ENCODE data around the gene RBM3.

Gene RBM3

DNA sequence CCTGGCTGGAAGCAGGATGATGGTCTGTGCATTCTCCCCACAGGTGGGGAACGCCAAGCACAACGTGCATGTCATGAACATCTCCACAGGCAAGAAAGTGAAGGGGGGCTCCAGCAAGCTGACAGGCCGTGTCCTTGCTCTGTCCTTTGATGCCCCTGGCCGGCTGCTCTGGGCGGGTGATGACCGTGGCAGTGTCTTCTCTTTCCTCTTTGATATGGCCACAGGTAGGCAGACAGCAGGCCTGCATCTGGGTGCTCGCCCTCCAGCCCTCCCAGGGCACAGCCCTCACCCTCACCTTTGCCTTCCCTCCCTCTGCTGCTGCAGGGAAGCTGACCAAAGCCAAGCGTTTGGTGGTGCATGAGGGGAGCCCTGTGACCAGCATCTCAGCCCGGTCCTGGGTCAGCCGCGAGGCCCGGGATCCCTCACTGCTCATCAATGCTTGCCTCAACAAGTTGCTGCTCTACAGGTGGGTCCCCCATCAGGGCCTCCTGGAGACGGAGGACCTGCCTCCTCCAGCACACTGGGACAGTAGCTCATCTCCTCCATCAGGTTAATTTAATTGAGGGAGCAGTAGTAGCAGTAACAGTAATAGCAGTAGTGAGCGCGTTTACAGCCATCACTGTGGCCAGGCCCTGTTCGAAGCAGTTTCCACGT, 27.6 kb downstream of the RBM3 start:
- H3K36me3 ChIP-seq (ENCODE audit: control insufficient read depth, insufficient read depth, low read length) = peaks cover 17% of the 10 kb centered on the region

DNA sequence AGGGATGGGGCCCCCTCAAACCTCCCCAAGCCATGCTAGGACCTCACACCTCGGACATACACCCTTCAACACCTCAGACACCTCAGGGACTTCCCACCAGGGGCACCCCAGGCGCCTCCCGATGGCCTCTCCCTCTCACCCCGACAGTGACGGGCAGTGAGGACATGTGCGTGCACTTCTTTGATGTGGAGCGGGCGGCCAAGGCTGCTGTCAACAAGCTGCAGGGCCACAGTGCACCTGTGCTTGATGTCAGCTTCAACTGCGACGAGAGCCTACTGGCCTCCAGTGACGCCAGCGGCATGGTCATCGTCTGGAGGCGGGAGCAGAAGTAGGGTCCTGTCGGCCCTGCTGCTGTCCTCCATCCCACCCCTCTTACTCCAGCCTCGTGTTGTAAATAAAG, 30.4 kb downstream of the RBM3 start:
- Histone ChIP-seq H3K4me3 (ENCODE audit: low read depth, low read length) (no peak overlapping the region), H3K9me3 (ENCODE audit: control insufficient read depth, insufficient read depth, low read length) (no peaks in the 10 kb centered on the region), H3K36me3 (ENCODE audit: control insufficient read depth, insufficient read depth, low read length) (peaks cover 9% of the 10 kb centered on the region), H3K27me3 (ENCODE audit: control insufficient read depth, insufficient read depth, low read length) (no peaks in the 10 kb centered on the region), H3K9ac (ENCODE audit: low read depth, low read length) (no peak overlapping the region), H3K4me1 (ENCODE audit: control insufficient read depth, insufficient read depth, low read length) (no peaks in the 10 kb centered on the region)

More for the DNA sequence above, 27.6 kb downstream of the RBM3 start:
- H3K4me3 ChIP-seq (ENCODE audit: low read depth, low read length) = no peak overlapping the region
- H3K4me1 ChIP-seq (ENCODE audit: control insufficient read depth, insufficient read depth, low read length) = no peaks in the 10 kb centered on the region
- H3K27me3 ChIP-seq (ENCODE audit: control insufficient read depth, insufficient read depth, low read length) = no peaks in the 10 kb centered on the region
- H3K9me3 ChIP-seq (ENCODE audit: control insufficient read depth, insufficient read depth, low read length) = no peaks in the 10 kb centered on the region
- no peak overlapping the region for H3K9ac ChIP-seq (ENCODE audit: low read depth, low read length)

DNA sequence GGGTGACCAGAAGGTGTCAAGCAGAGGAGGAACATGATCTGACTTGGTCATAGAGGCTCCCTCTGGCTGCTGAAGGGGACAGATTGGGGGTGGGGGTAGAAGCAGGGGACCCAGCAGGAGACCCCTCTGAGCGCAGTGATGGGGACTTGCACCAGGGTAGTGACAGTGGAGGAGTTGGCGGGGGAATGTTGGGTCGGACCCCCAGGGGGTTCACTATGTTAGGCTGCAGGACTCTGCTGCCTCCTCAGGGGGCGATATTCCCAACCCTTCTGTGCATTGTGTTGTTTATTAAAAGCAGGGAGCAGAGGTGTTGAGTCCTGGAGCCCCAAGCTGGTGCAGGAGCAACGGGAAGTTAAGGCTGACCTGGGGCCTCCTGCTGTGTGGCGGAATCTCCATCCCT, 31.8 kb downstream of the RBM3 start:
- Histone ChIP-seq H3K4me1 (ENCODE audit: control insufficient read depth, insufficient read depth, low read length) (no peaks in the 10 kb centered on the region), H3K27me3 (ENCODE audit: control insufficient read depth, insufficient read depth, low read length) (no peaks in the 10 kb centered on the region), H3K9me3 (ENCODE audit: control insufficient read depth, insufficient read depth, low read length) (no peaks in the 10 kb centered on the region), H3K4me3 (ENCODE audit: low read depth, low read length) (no peak overlapping the region), H3K36me3 (ENCODE audit: control insufficient read depth, insufficient read depth, low read length) (peaks cover 6% of the 10 kb centered on the region), H3K9ac (ENCODE audit: low read depth, low read length) (no peak overlapping the region)

DNA sequence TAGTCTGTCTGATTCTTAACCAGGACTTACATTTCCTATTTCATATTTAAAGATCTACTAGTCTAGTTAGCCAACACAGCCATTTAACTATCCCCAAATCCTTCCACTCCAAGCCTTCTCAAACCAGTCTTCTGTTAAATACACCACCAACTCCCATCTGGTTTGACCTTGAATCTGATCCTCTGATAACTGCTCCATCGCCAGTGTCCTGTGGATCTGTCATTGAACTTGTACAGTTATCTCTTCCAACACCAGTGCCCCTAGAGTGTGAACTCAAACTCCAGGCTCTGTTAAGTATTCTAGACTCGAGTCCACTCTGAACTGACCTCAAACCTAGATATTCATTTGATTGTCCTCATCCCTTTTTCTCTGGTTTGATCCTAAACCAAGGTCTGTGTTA, 37.4 kb downstream of the RBM3 start:
- Histone ChIP-seq H3K9ac (ENCODE audit: low read depth, low read length) (no peak overlapping the region), H3K4me1 (ENCODE audit: control insufficient read depth, insufficient read depth, low read length) (peaks cover 4% of the 10 kb centered on the region), H3K9me3 (ENCODE audit: control insufficient read depth, insufficient read depth, low read length) (no peaks in the 10 kb centered on the region)

DNA sequence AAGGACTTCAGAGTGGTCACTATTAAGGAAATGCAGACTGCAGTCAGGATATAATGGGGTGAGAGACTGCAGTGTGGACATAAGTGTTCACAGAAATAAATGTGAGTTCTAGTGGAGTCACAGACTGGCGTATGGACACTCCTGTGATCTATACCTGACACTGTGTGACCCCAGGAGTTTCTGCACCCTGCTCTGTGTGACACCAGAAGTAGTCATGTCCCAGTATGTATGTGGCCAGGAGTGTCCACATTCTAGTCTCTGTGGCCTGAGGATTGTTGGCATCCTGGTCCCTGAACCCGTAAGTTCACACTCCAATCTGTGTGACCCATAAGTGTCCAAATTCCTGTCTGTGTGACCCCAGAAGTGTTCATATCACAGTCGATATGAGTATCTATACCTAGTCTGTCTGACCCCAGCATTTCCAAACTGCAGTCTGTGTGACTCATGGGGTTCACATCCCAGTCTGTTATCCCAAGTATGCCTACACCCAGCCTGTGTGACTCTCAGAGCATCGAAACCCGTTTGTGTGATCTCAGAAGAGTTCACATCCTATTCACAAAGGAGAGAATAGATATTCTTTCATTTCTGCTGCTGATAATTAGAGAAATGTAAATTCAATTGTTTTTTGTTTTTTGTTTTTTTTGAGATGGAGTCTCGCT, 39.3 kb downstream of the RBM3 start:
- H3K9ac ChIP-seq (ENCODE audit: low read depth, low read length) = no peak overlapping the region
- peaks cover 4% of the 10 kb centered on the region for H3K4me1 ChIP-seq (ENCODE audit: control insufficient read depth, insufficient read depth, low read length)
- no peak overlapping the region for H3K4me3 ChIP-seq (ENCODE audit: low read depth, low read length)
- H3K9me3 ChIP-seq (ENCODE audit: control insufficient read depth, insufficient read depth, low read length) = no peaks in the 10 kb centered on the region
- H3K27me3 ChIP-seq (ENCODE audit: control insufficient read depth, insufficient read depth, low read length) = no peaks in the 10 kb centered on the region
- H3K36me3 ChIP-seq (ENCODE audit: control insufficient read depth, insufficient read depth, low read length) = no peaks in the 10 kb centered on the region

More for the DNA sequence above, 37.4 kb downstream of the RBM3 start:
- Histone ChIP-seq H3K27me3 (ENCODE audit: control insufficient read depth, insufficient read depth, low read length) (no peaks in the 10 kb centered on the region), H3K4me3 (ENCODE audit: low read depth, low read length) (no peak overlapping the region), H3K36me3 (ENCODE audit: control insufficient read depth, insufficient read depth, low read length) (no peaks in the 10 kb centered on the region)

DNA sequence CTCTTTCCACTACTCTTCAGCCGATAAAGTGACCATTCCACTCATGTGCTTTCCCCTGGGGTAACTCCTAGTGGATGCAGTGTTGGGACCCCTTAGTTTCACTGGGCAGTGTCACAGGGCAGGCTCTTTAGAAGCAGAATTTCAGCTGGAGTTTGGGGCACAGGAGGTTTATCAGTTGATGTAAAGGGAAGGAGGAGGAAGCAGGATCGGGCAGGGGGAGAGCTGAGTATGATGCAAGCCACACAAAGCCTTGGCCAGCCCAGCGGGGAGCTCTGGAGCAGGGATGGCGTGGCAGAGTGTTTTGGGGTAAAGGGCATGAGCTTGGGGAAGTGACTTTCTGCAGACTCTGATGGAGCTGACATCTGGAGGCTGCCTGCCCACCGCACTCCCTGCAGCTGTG, 42.3 kb downstream of the RBM3 start:
- H3K36me3 ChIP-seq (ENCODE audit: control insufficient read depth, insufficient read depth, low read length) = no peaks in the 10 kb centered on the region
- H3K9ac ChIP-seq (ENCODE audit: low read depth, low read length) = no peak overlapping the region
- peaks cover 4% of the 10 kb centered on the region for H3K4me1 ChIP-seq (ENCODE audit: control insufficient read depth, insufficient read depth, low read length)
- no peaks in the 10 kb centered on the region for H3K27me3 ChIP-seq (ENCODE audit: control insufficient read depth, insufficient read depth, low read length)
- no peaks in the 10 kb centered on the region for H3K9me3 ChIP-seq (ENCODE audit: control insufficient read depth, insufficient read depth, low read length)
- H3K4me3 ChIP-seq (ENCODE audit: low read depth, low read length) = no peak overlapping the region

DNA sequence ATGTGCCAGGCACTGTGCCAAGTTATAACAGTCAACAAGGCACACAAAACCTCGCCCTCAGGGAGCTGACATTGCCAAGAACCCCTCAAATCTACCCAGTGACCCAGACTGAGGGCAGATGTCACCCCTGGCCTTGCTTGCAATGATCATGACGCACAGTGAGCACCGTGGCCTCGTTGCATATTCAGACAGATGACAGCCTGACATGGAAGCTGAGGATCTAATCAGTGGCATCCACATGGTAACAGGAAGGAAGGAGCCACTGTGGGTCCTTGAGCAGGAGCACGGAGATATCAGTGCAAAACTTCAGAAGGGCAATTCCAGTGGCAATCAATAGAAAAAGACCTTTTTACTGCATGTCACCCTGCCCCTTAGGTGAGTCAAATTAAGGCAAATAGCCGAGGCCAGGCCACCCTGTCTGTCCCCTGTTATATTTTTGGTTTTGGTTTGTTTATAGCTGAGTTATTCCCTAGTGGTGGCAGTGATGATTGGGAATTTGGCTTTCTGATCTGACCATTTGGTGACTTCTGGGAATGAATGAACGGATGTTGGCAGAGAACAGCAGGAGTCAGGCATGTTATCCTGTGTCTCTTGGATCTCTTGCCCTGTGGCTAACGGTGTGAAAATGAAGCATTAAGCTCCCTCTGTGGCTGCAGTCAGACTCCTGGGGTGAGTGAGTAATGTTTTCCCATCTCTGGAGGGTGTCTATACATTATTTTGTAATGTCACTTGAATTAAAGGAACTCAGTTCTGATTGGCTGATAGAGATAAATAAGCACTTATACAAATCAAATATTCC, 43.5 kb downstream of the RBM3 start:
- Histone ChIP-seq H3K9me3 (ENCODE audit: control insufficient read depth, insufficient read depth, low read length) (no peaks in the 10 kb centered on the region), H3K27me3 (ENCODE audit: control insufficient read depth, insufficient read depth, low read length) (no peaks in the 10 kb centered on the region), H3K9ac (ENCODE audit: low read depth, low read length) (no peak overlapping the region), H3K4me3 (ENCODE audit: low read depth, low read length) (no peak overlapping the region), H3K36me3 (ENCODE audit: control insufficient read depth, insufficient read depth, low read length) (no peaks in the 10 kb centered on the region), H3K4me1 (ENCODE audit: control insufficient read depth, insufficient read depth, low read length) (peaks cover 4% of the 10 kb centered on the region)

DNA sequence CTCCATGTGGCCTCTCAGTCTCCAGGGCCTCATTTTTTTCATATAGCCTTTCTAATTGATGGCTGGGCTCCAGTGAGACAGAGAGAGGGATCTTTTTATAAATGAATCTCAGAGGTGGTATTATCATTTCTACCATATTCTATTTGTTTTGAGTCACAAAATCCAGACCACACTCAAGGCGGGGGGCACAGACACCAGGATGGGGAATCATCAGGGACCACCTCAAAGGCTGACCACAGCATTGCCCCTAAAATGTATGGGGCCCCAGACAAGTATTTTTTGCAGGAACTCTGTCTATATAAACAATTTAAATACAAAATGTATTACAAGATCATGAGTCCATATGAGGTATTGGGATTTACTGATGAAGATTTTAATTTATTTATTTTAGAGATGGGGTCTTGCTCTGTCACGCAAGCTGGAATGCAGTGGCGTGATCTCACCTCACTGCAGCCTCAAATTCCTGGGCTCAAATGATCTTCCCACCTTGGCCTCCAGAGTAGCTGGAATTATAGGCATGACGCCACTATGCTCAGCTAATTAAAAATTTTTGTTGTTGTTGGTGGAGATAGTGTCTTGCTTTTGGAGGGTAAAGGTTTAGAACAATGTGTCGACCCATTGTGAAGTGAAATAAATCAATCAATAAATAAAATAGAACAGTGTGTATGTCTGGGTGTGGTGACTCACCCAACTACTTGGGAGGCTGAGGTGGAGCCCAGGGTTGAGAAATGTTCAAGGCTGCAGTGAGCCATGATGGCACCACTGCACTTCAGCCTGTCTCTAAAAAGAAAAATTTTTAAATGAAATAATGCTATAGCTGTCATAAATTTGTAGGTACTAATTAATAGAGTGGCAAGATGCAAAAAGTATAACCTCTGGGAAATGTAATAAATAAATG, 52.4 kb downstream of the RBM3 start:
- H3K4me3 ChIP-seq (ENCODE audit: low read depth, low read length) = no peak overlapping the region
- H3K27me3 ChIP-seq (ENCODE audit: control insufficient read depth, insufficient read depth, low read length) = no peaks in the 10 kb centered on the region

More for the DNA sequence above, 52.4 kb downstream of the RBM3 start:
- H3K36me3 ChIP-seq (ENCODE audit: control insufficient read depth, insufficient read depth, low read length) = no peaks in the 10 kb centered on the region
- no peaks in the 10 kb centered on the region for H3K4me1 ChIP-seq (ENCODE audit: control insufficient read depth, insufficient read depth, low read length)
- H3K9ac ChIP-seq (ENCODE audit: low read depth, low read length) = no peak overlapping the region
- H3K9me3 ChIP-seq (ENCODE audit: control insufficient read depth, insufficient read depth, low read length) = no peaks in the 10 kb centered on the region

All from iPS-15b (cell line).